Cardiac muscle cell (in vitro differentiated cells and primary cell): ENCODE measurements around the gene TIMELESS. TPM values are rescaled to one million over a fixed set of nuclear protein-coding genes. Genes with fewer than 3 reads are reported as not detected.

Experiments used
- DNase-seq, 2 donors: peaks; one replicate each; pipeline versions ENCODE4 v3.0.0 to v3.0.0-alpha.2; 2010 to 2017; ENCODE audit warnings: low read depth in 1 of 2, low spot score in 1 of 2
- H3K27ac ChIP-seq: fragments of 200-600 bp; sonication (generic); 2 replicates; pipeline ENCODE4 v1.5.1; 2016
- H3K27me3 ChIP-seq: fragments of 200-600 bp; sonication (generic); 2 replicates; pipeline ENCODE4 v1.6.0; 2016; ENCODE audit warnings: control low read depth
- H3K36me3 ChIP-seq: fragments of 200-600 bp; sonication (generic); 2 replicates; pipeline ENCODE4 v1.5.1; 2016; ENCODE audit warnings: control low read depth
- H3K4me1 ChIP-seq: fragments of 200-600 bp; sonication (generic); 2 replicates; pipeline ENCODE4 v1.8.1; 2017; ENCODE audit warnings: low read depth, mild to moderate bottlenecking, mixed run types
- H3K4me3 ChIP-seq: fragments of 200-600 bp; sonication (generic); 2 replicates; pipeline ENCODE4 v1.5.1; 2016; ENCODE audit warnings: mild to moderate bottlenecking
- H3K9me3 ChIP-seq: fragments of 200-600 bp; sonication (generic); 2 replicates; pipeline ENCODE4 v1.5.1; 2017; ENCODE audit warnings: low read depth, mild to moderate bottlenecking, control low read depth
- polyA plus RNA-seq: library from polyadenylated mRNA; unstranded; fragments of >200 nt; fragmentation: Nextera tagmentation; extraction: Ambion mirVana; gene quantifications from 2 replicates; pipeline ENCODE4 v1.2.1, GENCODE V29; 2016
- total RNA-seq: library from RNA; depleted of rRNA; stranded (reverse); fragments of >200 nt; gene quantifications from 2 replicates; pipeline ENCODE4 v1.2.3, GENCODE V29; 2016
- TF ChIP-seq, protein P1 (sequence below): IDR thresholded peaks from 2 replicates; pipeline ENCODE4 v1.5.1; 2012; ENCODE audit warnings: low read depth, mild to moderate bottlenecking, low read length

The TIMELESS gene
- total and polyA plus RNA-seq, 2 experiments from 2014 or later = 19.6 to 22.7 TPM

GRCh38 chr12:56477521-56478225 lies 28.4 kb upstream of the TIMELESS start:
- H3K36me3 ChIP-seq = no peaks in the 10 kb centered on the region
- no peak overlapping the region for H3K4me3 ChIP-seq
- TF ChIP-seq, protein P1, sequence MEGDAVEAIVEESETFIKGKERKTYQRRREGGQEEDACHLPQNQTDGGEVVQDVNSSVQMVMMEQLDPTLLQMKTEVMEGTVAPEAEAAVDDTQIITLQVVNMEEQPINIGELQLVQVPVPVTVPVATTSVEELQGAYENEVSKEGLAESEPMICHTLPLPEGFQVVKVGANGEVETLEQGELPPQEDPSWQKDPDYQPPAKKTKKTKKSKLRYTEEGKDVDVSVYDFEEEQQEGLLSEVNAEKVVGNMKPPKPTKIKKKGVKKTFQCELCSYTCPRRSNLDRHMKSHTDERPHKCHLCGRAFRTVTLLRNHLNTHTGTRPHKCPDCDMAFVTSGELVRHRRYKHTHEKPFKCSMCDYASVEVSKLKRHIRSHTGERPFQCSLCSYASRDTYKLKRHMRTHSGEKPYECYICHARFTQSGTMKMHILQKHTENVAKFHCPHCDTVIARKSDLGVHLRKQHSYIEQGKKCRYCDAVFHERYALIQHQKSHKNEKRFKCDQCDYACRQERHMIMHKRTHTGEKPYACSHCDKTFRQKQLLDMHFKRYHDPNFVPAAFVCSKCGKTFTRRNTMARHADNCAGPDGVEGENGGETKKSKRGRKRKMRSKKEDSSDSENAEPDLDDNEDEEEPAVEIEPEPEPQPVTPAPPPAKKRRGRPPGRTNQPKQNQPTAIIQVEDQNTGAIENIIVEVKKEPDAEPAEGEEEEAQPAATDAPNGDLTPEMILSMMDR = no peak
- DNase-seq = no peak
- no peaks in the 10 kb centered on the region for H3K27me3 ChIP-seq
- H3K27ac ChIP-seq = no peak overlapping the region
- H3K4me1 ChIP-seq = no peaks in the 10 kb centered on the region
- no peaks in the 10 kb centered on the region for H3K9me3 ChIP-seq

DNA sequence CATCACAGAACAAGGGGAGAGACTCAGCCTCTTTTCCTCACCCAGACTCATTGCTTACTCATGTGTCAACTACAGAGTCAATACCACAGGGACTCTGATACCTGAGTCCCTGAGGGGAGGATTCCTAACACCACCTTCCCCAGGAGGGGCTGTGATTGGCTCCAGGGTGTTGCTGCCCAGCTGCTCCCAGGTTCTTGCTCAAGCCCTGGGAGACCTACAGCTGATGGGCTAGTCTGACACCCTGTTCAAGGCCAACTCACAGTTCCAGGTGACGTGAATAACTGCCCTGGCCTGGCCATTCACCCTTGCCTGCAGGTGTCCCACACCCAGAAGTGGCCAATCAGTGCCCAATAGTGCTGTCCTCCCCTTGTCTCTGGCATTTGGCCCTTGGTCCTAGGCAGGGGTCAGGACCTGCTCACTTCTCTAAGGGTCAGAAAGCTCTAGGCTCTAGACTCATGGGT lies 27.8 kb upstream of the TIMELESS start:
- DNase-seq = no peak
- H3K4me3 ChIP-seq = no peak overlapping the region
- no peaks in the 10 kb centered on the region for H3K9me3 ChIP-seq
- no peak overlapping the region for H3K27ac ChIP-seq
- no peaks in the 10 kb centered on the region for H3K36me3 ChIP-seq
- no peaks in the 10 kb centered on the region for H3K27me3 ChIP-seq
- TF ChIP-seq, protein P1 = no peak
- no peaks in the 10 kb centered on the region for H3K4me1 ChIP-seq

DNA sequence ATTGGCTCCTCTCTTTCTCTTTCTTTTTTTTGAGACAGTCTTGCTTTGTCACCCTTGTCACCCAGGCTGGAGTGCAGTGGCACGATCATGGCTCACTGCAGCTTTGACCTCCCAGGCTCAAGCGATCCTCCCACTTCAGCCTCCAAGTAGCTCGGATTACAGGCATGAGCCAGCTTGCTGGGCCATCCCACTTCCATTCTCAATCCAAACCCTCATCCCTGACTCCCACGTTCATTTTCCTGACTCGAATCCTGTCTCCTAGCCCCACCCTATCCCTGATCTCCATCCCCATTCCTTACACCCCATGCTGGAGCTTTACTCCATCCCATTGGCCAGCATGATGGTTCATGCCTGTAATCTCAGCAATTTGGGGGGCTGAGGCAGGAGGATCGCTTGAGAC lies 26.9 kb upstream of the TIMELESS start:
- Histone ChIP-seq H3K4me3 (no peak overlapping the region), H3K4me1 (no peaks in the 10 kb centered on the region), H3K36me3 (no peaks in the 10 kb centered on the region), H3K27me3 (no peaks in the 10 kb centered on the region), H3K27ac (no peak overlapping the region), H3K9me3 (no peaks in the 10 kb centered on the region)
- TF ChIP-seq, protein P1 = no peak
- no peak for DNase-seq

DNA sequence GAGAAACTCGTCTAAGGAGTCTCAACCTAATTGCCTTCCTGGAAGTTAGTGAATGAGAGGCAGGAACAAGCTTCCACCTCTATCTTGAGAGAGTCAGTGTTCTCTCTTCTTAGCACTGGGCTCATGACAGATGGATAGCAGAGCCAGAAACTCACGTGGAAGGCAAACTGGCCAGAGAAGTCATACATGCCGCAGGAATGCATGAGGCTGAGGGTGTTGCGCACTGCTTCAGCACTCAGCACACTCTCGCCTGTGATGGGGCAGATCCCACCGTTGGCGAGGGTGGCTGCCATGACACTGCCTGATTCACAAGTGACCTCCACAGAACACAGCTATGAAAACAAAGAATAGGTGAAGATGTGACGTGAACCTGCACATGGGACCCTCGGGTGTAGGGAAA lies 25.2 kb upstream of the TIMELESS start:
- Histone ChIP-seq H3K27me3 (no peaks in the 10 kb centered on the region), H3K27ac (no peak overlapping the region), H3K36me3 (no peaks in the 10 kb centered on the region), H3K4me1 (no peaks in the 10 kb centered on the region), H3K4me3 (no peak overlapping the region), H3K9me3 (no peaks in the 10 kb centered on the region)
- no peak for DNase-seq
- TF ChIP-seq, protein P1 = no peak

- TF ChIP-seq, protein P1 = no peak
- H3K27me3 ChIP-seq = no peaks in the 10 kb centered on the region
- H3K27ac ChIP-seq = peak overlapping the region; percentile 74
- no peaks in the 10 kb centered on the region for H3K9me3 ChIP-seq
- DNase-seq = no peak
- no peaks in the 10 kb centered on the region for H3K4me1 ChIP-seq
- peak overlapping the region; percentile 76 for H3K4me3 ChIP-seq
- H3K36me3 ChIP-seq = no peaks in the 10 kb centered on the region
Observed at GRCh38 chr12:56469007-56469930, 20.0 kb upstream of the TIMELESS start.
